Uterus (tissue), 4 donors: ENCODE results near the gene MYO1A. TPM values are rescaled to one million over a fixed set of nuclear protein-coding genes. Genes with fewer than 3 reads are reported as not detected.

ENCODE experiments used
- DNase-seq, 2 donors: peaks; one replicate each; pipeline ENCODE4 v3.0.0-alpha.2; 2019 to 2020
- H3K27ac ChIP-seq, 2 donors: fragments of 200-600 bp; sonication (generic); 1 replicate in 1 of 2; 2 replicates in 1 of 2; pipeline ENCODE4 v1.5.1; 2016 to 2018
- H3K27me3 ChIP-seq, 2 donors: fragments of 200-600 bp; sonication (generic); one replicate each; pipeline ENCODE4 v1.5.1; 2018 to 2019; ENCODE audit warnings: control low read depth in 1 of 2
- H3K36me3 ChIP-seq, 2 donors: fragments of 200-600 bp; sonication (generic); one replicate each; pipeline ENCODE4 v1.5.1; 2019; ENCODE audit warnings: control low read depth in 1 of 2
- H3K4me1 ChIP-seq, 2 donors: fragments of 200-600 bp; sonication (generic); one replicate each; pipeline ENCODE4 v1.5.1; 2018 to 2019; ENCODE audit warnings: control low read depth in 1 of 2
- H3K4me3 ChIP-seq, 2 donors: fragments of 200-600 bp; sonication (generic); 1 replicate in 1 of 2; 2 replicates in 1 of 2; pipeline ENCODE4 v1.5.1; 2018 to 2019; ENCODE audit warnings: mild to moderate bottlenecking in 1 of 2
- H3K9me3 ChIP-seq, 2 donors: fragments of 200-600 bp; sonication (generic); one replicate each; pipeline ENCODE4 v1.5.1; 2019; ENCODE audit warnings: control low read depth in 1 of 2
- POLR2A ChIP-seq, 2 donors: fragments of 450-650 bp; IDR thresholded peaks; one replicate each; pipeline ENCODE4 v1.6.1; 2016; ENCODE audit warnings: antibody characterized with exemption in 2 of 2, mild to moderate bottlenecking in 1 of 2, moderate library complexity in 1 of 2
- intact Hi-C: fragments of 100-400 bp; cut with DNase I; formaldehyde crosslinking; loops from one replicate; pipeline ENCODE4 v1.15.1; 2023; ENCODE audit warnings: low total_unique reads
- total RNA-seq, 4 donors: library from RNA; depleted of rRNA in 3 of 4; stranded (reverse); fragments of >200 nt in 3 of 4; gene quantifications; one replicate each; pipeline versions ENCODE4 v1.1.0 to v1.2.4, GENCODE V29; 2014 to 2023
- TF ChIP-seq, protein P1 (sequence below), 4 experiments: fragments of 200-600 bp in 2 of 4; fragments of 450-650 bp in 2 of 4; sonication (generic) in 2 of 4; IDR thresholded peaks; one replicate each; pipeline ENCODE4 v1.5.1; 2016 to 2019; ENCODE audit warnings: antibody characterized with exemption in 4 of 4, mild to moderate bottlenecking in 2 of 4, moderate library complexity in 1 of 4
- donor health status: DM: yes; HTN: yes; CAD: no.

Gene MYO1A
- total RNA-seq, 4 donors from 2014 or later: 0.59 to 1.3 TPM; not detected in 2

DNA sequence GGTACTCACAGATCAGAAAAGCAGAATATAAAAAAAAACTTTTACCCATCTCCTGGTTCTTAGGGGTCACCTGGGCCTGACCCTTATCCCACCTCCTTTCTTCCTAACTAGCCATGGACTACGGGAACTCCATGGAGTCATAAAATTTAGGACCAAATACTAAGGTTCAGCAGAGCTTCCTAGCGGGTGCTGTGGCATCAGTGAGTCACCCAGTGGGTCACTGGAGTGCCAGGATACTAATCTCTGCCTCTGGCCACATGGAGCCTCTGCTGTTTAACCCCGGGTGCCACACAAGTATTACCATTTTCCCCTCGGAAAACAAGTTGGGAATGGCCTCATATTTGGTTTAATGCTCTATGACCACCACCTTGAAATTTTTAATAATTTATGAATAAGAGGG, 50.5 kb downstream of the MYO1A start:
- no peak overlapping the region for H3K27ac ChIP-seq
- no peaks in the 10 kb centered on the region for H3K9me3 ChIP-seq
- no peaks in the 10 kb centered on the region for H3K27me3 ChIP-seq
- H3K4me1 ChIP-seq: no peaks in the 10 kb centered on the region
- intact Hi-C loops: no loop called here
- no peak overlapping the region for H3K4me3 ChIP-seq
- TF ChIP-seq, protein P1, sequence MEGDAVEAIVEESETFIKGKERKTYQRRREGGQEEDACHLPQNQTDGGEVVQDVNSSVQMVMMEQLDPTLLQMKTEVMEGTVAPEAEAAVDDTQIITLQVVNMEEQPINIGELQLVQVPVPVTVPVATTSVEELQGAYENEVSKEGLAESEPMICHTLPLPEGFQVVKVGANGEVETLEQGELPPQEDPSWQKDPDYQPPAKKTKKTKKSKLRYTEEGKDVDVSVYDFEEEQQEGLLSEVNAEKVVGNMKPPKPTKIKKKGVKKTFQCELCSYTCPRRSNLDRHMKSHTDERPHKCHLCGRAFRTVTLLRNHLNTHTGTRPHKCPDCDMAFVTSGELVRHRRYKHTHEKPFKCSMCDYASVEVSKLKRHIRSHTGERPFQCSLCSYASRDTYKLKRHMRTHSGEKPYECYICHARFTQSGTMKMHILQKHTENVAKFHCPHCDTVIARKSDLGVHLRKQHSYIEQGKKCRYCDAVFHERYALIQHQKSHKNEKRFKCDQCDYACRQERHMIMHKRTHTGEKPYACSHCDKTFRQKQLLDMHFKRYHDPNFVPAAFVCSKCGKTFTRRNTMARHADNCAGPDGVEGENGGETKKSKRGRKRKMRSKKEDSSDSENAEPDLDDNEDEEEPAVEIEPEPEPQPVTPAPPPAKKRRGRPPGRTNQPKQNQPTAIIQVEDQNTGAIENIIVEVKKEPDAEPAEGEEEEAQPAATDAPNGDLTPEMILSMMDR (IDR thresholded peaks at IDR 0.05): no peak
- no peak for TF ChIP-seq POLR2A (IDR thresholded peaks at IDR 0.05)
- no peaks in the 10 kb centered on the region for H3K36me3 ChIP-seq
- no peak for DNase-seq

DNA sequence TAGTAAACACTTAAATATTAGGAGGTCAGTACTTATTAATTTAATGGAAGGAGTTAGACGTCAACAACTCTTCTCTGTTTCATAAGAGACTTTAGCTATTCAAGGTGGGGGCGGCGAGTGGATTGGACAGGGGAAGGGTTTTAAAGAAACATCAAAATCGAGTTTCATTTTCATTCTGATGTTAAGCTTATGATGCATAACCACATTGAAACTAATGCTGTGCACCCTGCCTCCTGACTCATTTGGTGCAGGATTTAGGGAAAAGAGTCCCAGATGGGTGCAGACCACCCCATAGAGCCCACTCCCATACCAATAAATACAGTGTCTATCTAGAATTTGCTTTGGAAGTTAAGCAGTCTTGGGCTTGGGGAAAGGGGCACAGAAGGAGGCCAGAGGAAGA, 50.9 kb downstream of the MYO1A start:
- intact Hi-C loops: no loop called here
- no peak overlapping the region for H3K4me3 ChIP-seq
- no peaks in the 10 kb centered on the region for H3K36me3 ChIP-seq
- TF ChIP-seq, protein P1 (IDR thresholded peaks at IDR 0.05): no peak
- no peak for TF ChIP-seq POLR2A (IDR thresholded peaks at IDR 0.05)
- no peaks in the 10 kb centered on the region for H3K27me3 ChIP-seq
- H3K9me3 ChIP-seq: no peaks in the 10 kb centered on the region
- DNase-seq: no peak
- H3K27ac ChIP-seq: no peak overlapping the region
- no peaks in the 10 kb centered on the region for H3K4me1 ChIP-seq

DNA sequence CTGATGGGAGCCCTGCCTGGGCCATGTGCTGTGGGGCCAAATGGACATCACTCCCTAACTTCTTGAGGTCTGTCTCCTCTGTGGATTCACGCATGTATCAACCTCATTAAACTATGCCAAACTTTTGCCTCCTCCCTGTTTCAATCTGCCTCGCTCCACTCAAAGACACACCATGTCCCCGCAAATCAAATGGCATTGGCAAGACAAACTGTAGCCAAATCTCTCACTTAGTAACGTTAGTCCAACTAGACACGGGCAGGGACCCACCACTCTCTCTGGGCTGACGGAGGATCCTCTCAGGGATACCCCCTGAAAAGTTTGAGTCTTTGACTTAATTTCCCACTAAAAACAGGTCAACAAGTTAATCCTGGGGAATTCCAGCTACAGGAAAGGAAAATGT, 51.6 kb downstream of the MYO1A start:
- intact Hi-C loops: no loop called here
- H3K27ac ChIP-seq: no peak overlapping the region
- DNase-seq: no peak
- no peaks in the 10 kb centered on the region for H3K27me3 ChIP-seq
- H3K9me3 ChIP-seq: no peaks in the 10 kb centered on the region
- H3K36me3 ChIP-seq: no peaks in the 10 kb centered on the region
- H3K4me1 ChIP-seq: no peaks in the 10 kb centered on the region
- TF ChIP-seq, protein P1 (IDR thresholded peaks at IDR 0.05): no peak
- TF ChIP-seq POLR2A (IDR thresholded peaks at IDR 0.05): no peak
- no peak overlapping the region for H3K4me3 ChIP-seq

DNA sequence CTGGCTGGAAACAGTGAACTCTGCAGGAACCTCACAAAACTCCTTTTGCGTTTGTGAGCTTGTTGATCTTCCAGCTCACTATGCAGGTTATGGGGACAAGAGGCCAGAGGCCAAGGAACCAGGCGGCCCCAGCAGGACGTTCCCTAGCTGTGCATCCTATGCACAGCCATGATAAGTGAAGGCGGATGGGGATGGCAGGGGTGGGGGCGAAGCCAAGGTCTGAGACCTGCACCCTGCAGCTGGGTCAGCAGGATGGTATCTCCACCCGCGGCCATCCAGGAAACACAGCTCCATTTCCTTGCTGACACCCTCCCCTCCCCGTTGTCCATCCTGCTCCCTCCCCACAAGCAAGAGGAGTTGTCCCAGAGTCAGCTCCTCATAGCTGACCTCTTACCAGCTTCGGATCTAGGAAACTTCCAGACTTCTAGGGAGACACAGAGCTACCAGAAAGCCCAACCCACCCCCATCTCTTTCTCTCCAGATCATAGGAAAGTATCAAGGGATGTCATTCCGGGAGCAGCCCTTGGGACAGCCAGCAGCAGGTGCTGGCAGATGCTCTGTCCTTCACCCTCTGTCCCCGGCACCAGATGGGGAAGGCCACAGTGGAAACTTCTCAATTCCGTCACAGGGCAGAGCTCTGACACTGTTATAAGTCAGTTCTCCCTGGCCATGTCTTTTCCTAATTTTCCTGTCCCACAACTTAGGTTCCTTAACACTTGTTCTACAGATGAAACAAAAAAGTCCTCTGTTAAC, 53.0 kb downstream of the MYO1A start:
- no peaks in the 10 kb centered on the region for H3K36me3 ChIP-seq
- H3K9me3 ChIP-seq: no peaks in the 10 kb centered on the region
- TF ChIP-seq POLR2A (IDR thresholded peaks at IDR 0.05): no peak
- TF ChIP-seq, protein P1 (IDR thresholded peaks at IDR 0.05): no peak
- no peak overlapping the region for H3K27ac ChIP-seq
- H3K4me3 ChIP-seq: no peak overlapping the region
- DNase-seq: peak in 1 of 2 donors; percentile 48
- intact Hi-C loops: no loop called here
- no peaks in the 10 kb centered on the region for H3K4me1 ChIP-seq
- H3K27me3 ChIP-seq: no peaks in the 10 kb centered on the region

DNA sequence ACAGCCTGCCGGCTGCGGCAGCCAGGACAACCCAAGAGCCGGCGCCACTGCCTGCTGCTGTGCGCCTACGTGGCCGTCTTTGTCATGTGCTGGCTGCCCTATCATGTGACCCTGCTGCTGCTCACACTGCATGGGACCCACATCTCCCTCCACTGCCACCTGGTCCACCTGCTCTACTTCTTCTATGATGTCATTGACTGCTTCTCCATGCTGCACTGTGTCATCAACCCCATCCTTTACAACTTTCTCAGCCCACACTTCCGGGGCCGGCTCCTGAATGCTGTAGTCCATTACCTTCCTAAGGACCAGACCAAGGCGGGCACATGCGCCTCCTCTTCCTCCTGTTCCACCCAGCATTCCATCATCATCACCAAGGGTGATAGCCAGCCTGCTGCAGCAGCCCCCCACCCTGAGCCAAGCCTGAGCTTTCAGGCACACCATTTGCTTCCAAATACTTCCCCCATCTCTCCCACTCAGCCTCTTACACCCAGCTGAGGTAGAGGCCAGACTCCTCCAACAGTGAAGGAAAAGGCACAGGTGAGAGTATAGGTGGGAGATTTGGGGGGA, 53.9 kb downstream of the MYO1A start:
- no peaks in the 10 kb centered on the region for H3K27me3 ChIP-seq
- H3K27ac ChIP-seq: no peak overlapping the region
- TF ChIP-seq POLR2A (IDR thresholded peaks at IDR 0.05): no peak
- TF ChIP-seq, protein P1 (IDR thresholded peaks at IDR 0.05): no peak
- no peaks in the 10 kb centered on the region for H3K4me1 ChIP-seq
- DNase-seq: no peak
- no peaks in the 10 kb centered on the region for H3K9me3 ChIP-seq
- intact Hi-C loops: no loop called here
- H3K4me3 ChIP-seq: no peak overlapping the region
- H3K36me3 ChIP-seq: no peaks in the 10 kb centered on the region
